M059J (cell line): Measurements from ENCODE around the gene CTBP1. TPM values are rescaled to one million over a fixed set of nuclear protein-coding genes. Genes with fewer than 3 reads are reported as not detected.

Source experiments
- DNase-seq: peaks from one replicate; pipeline ENCODE4 v3.0.0-alpha.2; 2012; ENCODE audit warnings: low read depth
- total RNA-seq: library from RNA; depleted of rRNA; stranded (reverse); fragments of >200 nt; shearing (Covaris generic); gene quantifications from 2 replicates; pipeline ENCODE4 v1.2.3, GENCODE V29; 2014

Gene CTBP1
- total RNA-seq, 1 experiment from 2014 or later, result 166 TPM

- peak; percentile 55 for DNase-seq
Measured at GRCh38 chr4:1177274-1178141, 71.4 kb downstream of the CTBP1 start.

- DNase-seq, result no peak
Measured at GRCh38 chr4:1176398-1177273, 72.3 kb downstream of the CTBP1 start.

GRCh38 chr4:1175635-1176229, 73.2 kb downstream of the CTBP1 start:
- DNase-seq, result no peak

- no peak for DNase-seq
Measured at GRCh38 chr4:1174941-1175634, 73.8 kb downstream of the CTBP1 start.

GRCh38 chr4:1172971-1173757, 75.8 kb downstream of the CTBP1 start:
- no peak for DNase-seq

GRCh38 chr4:1172228-1172851, 76.6 kb downstream of the CTBP1 start, which contains the start of gene SPON2:
SPON2 (minus strand) TSS chr4:1172583.
- no peak for DNase-seq

GRCh38 chr4:1171311-1172227, 77.4 kb downstream of the CTBP1 start:
- no peak for DNase-seq

- no peak for DNase-seq
Measured at GRCh38 chr4:1170976-1171310, 78.0 kb downstream of the CTBP1 start.

- DNase-seq, result no peak
Measured at GRCh38 chr4:1170156-1170975, 78.6 kb downstream of the CTBP1 start.

- DNase-seq, result no peak
Measured at GRCh38 chr4:1169691-1170096, 79.2 kb downstream of the CTBP1 start.

- DNase-seq, result no peak
Measured at GRCh38 chr4:1169171-1169671, 79.7 kb downstream of the CTBP1 start.

- no peak for DNase-seq
Measured at GRCh38 chr4:1168191-1169101, 80.5 kb downstream of the CTBP1 start.

GRCh38 chr4:1167244-1167949, 81.5 kb downstream of the CTBP1 start:
- DNase-seq, result no peak

- no peak for DNase-seq
Measured at GRCh38 chr4:1166509-1167243, 82.3 kb downstream of the CTBP1 start.

GRCh38 chr4:1164956-1165545, 83.9 kb downstream of the CTBP1 start:
- DNase-seq, result no peak
